Measurements from ENCODE around the gene ZNF787. TPM values are rescaled to one million over a fixed set of nuclear protein-coding genes. Genes with fewer than 3 reads are reported as not detected.

Gene ZNF787
- total RNA-seq, 4 donors from 2014 or later = 7.8 to 21.3 (median 14.2) TPM

DNA sequence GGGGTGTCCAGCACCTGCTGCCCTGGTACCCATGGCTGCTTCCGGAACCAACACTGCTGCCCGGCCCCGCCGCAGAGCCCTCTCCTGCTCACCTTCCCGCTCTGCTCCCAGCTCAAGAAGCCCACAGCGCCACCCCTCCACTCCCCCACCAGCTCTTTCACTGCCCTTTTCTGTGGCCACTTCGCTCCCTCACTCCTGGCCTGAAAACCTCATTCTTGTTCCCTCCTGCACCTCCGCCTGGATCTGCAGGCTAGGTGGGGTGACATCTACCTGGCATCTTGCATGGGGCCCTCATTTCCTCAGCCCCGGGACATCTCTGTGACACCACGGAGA lies 6.4 kb downstream of the ZNF787 start:
- intact Hi-C loops (cut with DNase I) = no loop called here
- H3K27ac ChIP-seq = no peak overlapping the region
- 75 to 76% methylated on average over 10 of the region's 10 CpGs for WGBS, 2 donors

DNA sequence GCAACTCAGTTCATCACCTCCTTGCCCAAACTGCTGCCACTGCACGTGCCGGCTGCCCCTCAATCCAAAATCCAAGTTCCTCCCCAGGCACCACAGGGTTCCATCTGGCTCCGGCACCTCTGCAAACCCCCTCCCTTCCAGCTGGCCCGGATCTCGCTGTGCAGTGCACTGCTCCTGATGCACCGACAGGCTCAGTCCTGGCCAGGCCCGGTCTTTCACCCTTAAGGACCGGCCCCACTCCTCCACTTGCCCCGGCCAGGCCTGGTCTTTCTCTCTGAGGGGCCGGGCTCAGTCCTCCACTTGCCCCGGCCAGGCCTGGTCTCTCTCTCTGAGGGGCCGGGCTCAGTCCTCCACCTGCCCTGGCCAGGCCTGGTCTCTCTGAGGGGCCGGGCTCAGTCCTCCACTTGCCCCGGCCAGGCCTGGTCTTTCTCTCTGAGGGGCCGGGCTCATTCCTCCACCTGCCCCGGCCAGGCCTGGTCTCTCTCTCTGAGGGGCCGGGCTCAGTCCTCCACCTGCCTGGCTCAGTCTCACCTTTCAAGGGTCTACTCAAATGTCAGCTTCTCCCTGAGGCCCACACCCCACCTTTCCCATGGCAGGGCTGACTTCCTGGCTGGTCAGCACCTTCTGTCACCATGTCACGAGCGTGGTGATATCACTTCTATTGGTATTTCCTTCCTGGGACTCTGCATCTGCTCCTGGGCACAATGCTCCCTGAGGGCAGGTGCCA lies 6.9 kb downstream of the ZNF787 start:
- TF ChIP-seq POLR2A (IDR thresholded peaks at IDR 0.05) (no peak), CTCF (IDR thresholded peaks at IDR 0.05) (no peak)
- Histone ChIP-seq H3K9me3 (no peaks in the 10 kb centered on the region), H3K4me3 (replicated peaks in 1 of 3) (no peak overlapping the region), H3K36me3 (no peaks in the 10 kb centered on the region), H3K27me3 (no peaks in the 10 kb centered on the region), H3K4me1 (peaks cover 39 to 73% of the 10 kb centered on the region in 2 donors), H3K27ac (no peak overlapping the region)
- intact Hi-C loops (cut with DNase I) = no loop called here
- DNase-seq = peak in 1 of 2 donors; percentile 38
- WGBS, 2 donors = 55 to 68% methylated on average over 15 to 19 of the region's 19 CpGs

More for the DNA sequence above, 6.4 kb downstream of the ZNF787 start:
- H3K36me3 ChIP-seq = no peaks in the 10 kb centered on the region
- H3K27me3 ChIP-seq = no peaks in the 10 kb centered on the region
- DNase-seq = peak in 1 of 2 donors; percentile 37
- TF ChIP-seq POLR2A (IDR thresholded peaks at IDR 0.05) = no peak
- no peak for TF ChIP-seq CTCF (IDR thresholded peaks at IDR 0.05)
- H3K4me1 ChIP-seq = peaks cover 42 to 73% of the 10 kb centered on the region in 2 donors
- H3K9me3 ChIP-seq = no peaks in the 10 kb centered on the region
- H3K4me3 ChIP-seq (replicated peaks in 1 of 3) = no peak overlapping the region

- H3K36me3 ChIP-seq = no peaks in the 10 kb centered on the region
- peaks cover 45 to 73% of the 10 kb centered on the region in 2 donors for H3K4me1 ChIP-seq
- TF ChIP-seq CTCF (IDR thresholded peaks at IDR 0.05) (no peak), POLR2A (IDR thresholded peaks at IDR 0.05) (no peak)
- H3K27me3 ChIP-seq = no peaks in the 10 kb centered on the region
- no peak overlapping the region for H3K4me3 ChIP-seq (replicated peaks in 1 of 3)
- intact Hi-C loops (cut with DNase I) = no loop called here
- no peak for DNase-seq
- 73 to 79% methylated on average over 20 of the region's 20 CpGs for WGBS, 2 donors
- H3K9me3 ChIP-seq = no peaks in the 10 kb centered on the region
- no peak overlapping the region for H3K27ac ChIP-seq
Observed at GRCh38 chr19:56113074-56113632, 7.9 kb downstream of the ZNF787 start.

GRCh38 chr19:56112313-56112709 lies 8.8 kb downstream of the ZNF787 start:
- peak overlapping the region in 1 of 3 donors; percentile 79 for H3K27ac ChIP-seq
- no peaks in the 10 kb centered on the region for H3K9me3 ChIP-seq
- WGBS, 2 donors = 57 to 71% methylated on average over 10 of the region's 10 CpGs
- H3K4me1 ChIP-seq = peaks cover 50 to 79% of the 10 kb centered on the region in 2 donors
- H3K27me3 ChIP-seq = no peaks in the 10 kb centered on the region
- no peak overlapping the region for H3K4me3 ChIP-seq (replicated peaks in 1 of 3)
- TF ChIP-seq POLR2A (IDR thresholded peaks at IDR 0.05) = no peak
- no peak for TF ChIP-seq CTCF (IDR thresholded peaks at IDR 0.05)
- intact Hi-C loops (cut with DNase I) = no loop called here
- no peaks in the 10 kb centered on the region for H3K36me3 ChIP-seq
- no peak for DNase-seq

- 49 to 52% methylated on average over 21 to 23 of the region's 24 CpGs for WGBS, 2 donors
- Histone ChIP-seq H3K27me3 (no peaks in the 10 kb centered on the region), H3K27ac (peak overlapping the region; percentile 38 to 79 (median 50)), H3K9me3 (no peaks in the 10 kb centered on the region), H3K36me3 (no peaks in the 10 kb centered on the region), H3K4me3 (replicated peaks in 1 of 3) (no peak overlapping the region), H3K4me1 (peaks cover 50 to 83% of the 10 kb centered on the region in 2 donors)
- intact Hi-C loops (cut with DNase I) = no loop called here
- DNase-seq = peak in 1 of 2 donors; percentile 22
- TF ChIP-seq POLR2A (IDR thresholded peaks at IDR 0.05) (no peak), CTCF (IDR thresholded peaks at IDR 0.05) (no peak)
Observed at GRCh38 chr19:56111601-56112312, 9.3 kb downstream of the ZNF787 start.

Measured in thyroid gland (tissue), 4 donors.